Mucosa of stomach (tissue), 1 donor: ENCODE measurements around the gene TRAM2.

Source experiments
- H3K27me3 ChIP-seq: one replicate; pipeline ENCODE4 v1.7.0; 2013; ENCODE audit warnings: mild to moderate bottlenecking, low read length; ENCODE audit not compliant: control insufficient read depth, insufficient read depth
- H3K36me3 ChIP-seq: one replicate; pipeline ENCODE4 v1.7.0; 2013; ENCODE audit warnings: low read length; ENCODE audit not compliant: control insufficient read depth, insufficient read depth
- H3K4me1 ChIP-seq: one replicate; pipeline ENCODE4 v1.7.0; 2013; ENCODE audit warnings: mild to moderate bottlenecking, low read length; ENCODE audit not compliant: control insufficient read depth, insufficient read depth
- H3K4me3 ChIP-seq: one replicate; pipeline ENCODE4 v1.7.0; 2013; ENCODE audit warnings: low read length
- H3K9ac ChIP-seq: one replicate; pipeline ENCODE4 v1.7.0; 2013; ENCODE audit warnings: mild to moderate bottlenecking, low read length, moderate library complexity
- H3K9me3 ChIP-seq: one replicate; pipeline ENCODE4 v1.7.0; 2013; ENCODE audit warnings: mild to moderate bottlenecking, low read length, moderate library complexity; ENCODE audit not compliant: control insufficient read depth
- donor health status: Pancreatic carcinoma.

The TRAM2 gene

DNA sequence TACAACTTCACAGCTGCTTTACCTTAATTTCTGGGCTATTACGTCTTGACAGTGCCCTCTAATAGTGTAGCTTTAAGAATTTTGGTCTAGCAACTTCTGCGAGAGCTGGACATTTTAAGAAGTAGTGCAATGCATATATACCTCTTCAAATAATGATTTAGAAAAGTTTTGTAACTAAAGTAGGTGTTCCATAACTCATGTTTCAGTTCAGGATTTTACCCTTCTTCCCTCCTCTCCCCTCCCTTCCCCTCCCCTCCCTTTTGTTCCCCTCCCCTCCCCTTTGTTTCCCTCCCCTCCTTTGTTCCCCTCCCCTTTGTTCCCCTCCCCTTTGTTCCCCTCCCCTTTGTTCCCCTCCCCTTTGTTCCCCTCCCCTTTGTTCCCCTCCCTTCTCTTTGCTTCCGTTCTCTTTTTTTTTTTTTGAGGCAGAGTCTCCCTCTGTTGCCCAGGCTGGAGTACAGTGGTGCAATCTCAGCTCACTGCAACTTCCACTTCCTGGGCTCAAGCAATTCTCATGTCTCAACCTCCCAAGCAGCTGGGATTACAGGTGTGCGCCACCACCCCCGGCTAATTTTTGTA is 28.8 kb upstream of the TRAM2 start:
- Histone ChIP-seq H3K27me3 (no peaks in the 10 kb centered on the region), H3K9ac (no peak overlapping the region), H3K4me1 (peaks cover 5% of the 10 kb centered on the region), H3K36me3 (no peaks in the 10 kb centered on the region), H3K9me3 (no peaks in the 10 kb centered on the region), H3K4me3 (no peak overlapping the region)

- Histone ChIP-seq H3K9me3 (no peaks in the 10 kb centered on the region), H3K9ac (no peak overlapping the region), H3K4me1 (no peaks in the 10 kb centered on the region), H3K4me3 (no peak overlapping the region), H3K27me3 (no peaks in the 10 kb centered on the region), H3K36me3 (no peaks in the 10 kb centered on the region)
These were observed 26.3 kb upstream of the TRAM2 start for GRCh38 chr6:52603000-52603795.

GRCh38 chr6:52598824-52599190 is 21.9 kb upstream of the TRAM2 start:
- Histone ChIP-seq H3K27me3 (no peaks in the 10 kb centered on the region), H3K9me3 (no peaks in the 10 kb centered on the region), H3K9ac (no peak overlapping the region)

DNA sequence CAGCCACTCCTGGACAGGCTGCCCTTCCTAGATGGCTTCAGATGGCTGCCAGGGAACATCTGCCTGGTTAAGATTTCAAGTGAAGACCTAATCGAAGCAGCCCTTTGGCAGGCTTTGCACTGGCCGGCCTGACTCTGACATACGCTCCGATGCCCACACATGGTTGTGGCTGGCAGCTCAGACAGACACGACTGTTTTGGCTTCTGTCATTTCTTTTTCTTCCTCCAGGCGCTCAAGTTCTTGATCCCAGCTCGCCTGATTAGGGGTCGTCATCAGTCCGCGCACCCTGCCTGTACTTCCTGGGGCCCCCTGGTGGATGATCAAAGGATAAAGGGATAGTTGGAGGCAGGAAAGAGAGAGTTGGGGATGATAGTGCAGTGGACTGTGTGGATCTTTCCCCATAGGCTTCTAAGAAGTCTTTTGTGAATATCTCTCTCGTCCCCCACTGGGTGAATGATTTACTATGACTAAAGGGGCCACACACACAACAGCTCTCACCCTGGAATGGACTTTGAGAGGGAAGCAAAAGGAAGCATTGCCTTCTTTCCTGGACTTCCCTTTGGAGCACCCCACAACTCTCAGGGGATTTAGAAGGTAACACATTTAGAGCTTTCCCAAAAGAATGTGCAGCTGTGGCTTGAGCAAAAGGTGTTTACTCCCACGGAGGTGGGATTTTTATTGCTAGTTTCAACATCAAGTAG is 21.4 kb upstream of the TRAM2 start:
- Histone ChIP-seq H3K4me3 (no peak overlapping the region), H3K27me3 (no peaks in the 10 kb centered on the region), H3K36me3 (no peaks in the 10 kb centered on the region), H3K4me1 (no peaks in the 10 kb centered on the region), H3K9me3 (no peaks in the 10 kb centered on the region), H3K9ac (no peak overlapping the region)

More at GRCh38 chr6:52598824-52599190, 21.9 kb upstream of the TRAM2 start:
- Histone ChIP-seq H3K36me3 (no peaks in the 10 kb centered on the region), H3K4me1 (no peaks in the 10 kb centered on the region), H3K4me3 (no peak overlapping the region)

DNA sequence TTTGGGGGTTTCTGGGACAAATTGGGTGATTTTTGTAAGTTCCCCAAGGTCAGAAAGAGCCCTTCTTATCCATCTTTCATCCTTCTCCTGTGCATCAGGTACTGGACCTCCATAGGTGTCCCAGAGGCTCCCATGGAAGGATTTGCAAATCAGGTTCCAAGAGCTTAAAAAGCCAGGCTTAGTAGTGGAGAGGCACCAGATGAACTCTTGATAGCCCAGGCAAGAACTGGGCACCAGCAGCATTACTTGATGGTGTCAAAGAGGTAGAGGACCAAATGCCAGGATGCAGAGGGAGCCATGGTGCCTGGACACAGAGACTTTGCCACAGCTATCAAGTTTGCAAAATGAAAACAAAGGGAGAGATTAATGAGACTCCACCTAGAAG is 20.9 kb upstream of the TRAM2 start:
- no peaks in the 10 kb centered on the region for H3K4me1 ChIP-seq
- H3K4me3 ChIP-seq = no peak overlapping the region
- no peaks in the 10 kb centered on the region for H3K36me3 ChIP-seq
- no peaks in the 10 kb centered on the region for H3K9me3 ChIP-seq
- no peak overlapping the region for H3K9ac ChIP-seq
- no peaks in the 10 kb centered on the region for H3K27me3 ChIP-seq

- H3K27me3 ChIP-seq = no peaks in the 10 kb centered on the region
- H3K9me3 ChIP-seq = no peaks in the 10 kb centered on the region
- H3K36me3 ChIP-seq = no peaks in the 10 kb centered on the region
- H3K9ac ChIP-seq = no peak overlapping the region
- no peaks in the 10 kb centered on the region for H3K4me1 ChIP-seq
- no peak overlapping the region for H3K4me3 ChIP-seq
These were observed 19.6 kb upstream of the TRAM2 start for GRCh38 chr6:52596371-52597028.

DNA sequence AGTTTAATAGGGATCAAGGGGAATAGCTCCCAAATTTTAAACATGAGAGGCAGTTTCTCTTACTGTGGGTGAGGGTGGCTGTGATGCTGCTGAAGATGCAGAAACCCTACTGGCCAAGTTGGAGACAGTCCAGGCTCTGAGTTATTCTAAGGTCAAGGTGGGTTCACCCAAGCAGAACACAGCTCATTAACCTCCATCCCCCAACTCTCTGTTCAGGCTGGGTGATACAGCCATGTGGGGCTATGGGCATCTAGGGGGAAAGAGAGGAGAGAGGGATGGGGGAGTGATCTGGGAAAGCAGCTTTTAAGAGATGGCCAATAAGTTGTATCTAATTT is 18.9 kb upstream of the TRAM2 start:
- H3K9ac ChIP-seq = no peak overlapping the region
- no peaks in the 10 kb centered on the region for H3K4me1 ChIP-seq
- no peaks in the 10 kb centered on the region for H3K9me3 ChIP-seq
- no peaks in the 10 kb centered on the region for H3K27me3 ChIP-seq
- H3K4me3 ChIP-seq = no peak overlapping the region
- no peaks in the 10 kb centered on the region for H3K36me3 ChIP-seq

DNA sequence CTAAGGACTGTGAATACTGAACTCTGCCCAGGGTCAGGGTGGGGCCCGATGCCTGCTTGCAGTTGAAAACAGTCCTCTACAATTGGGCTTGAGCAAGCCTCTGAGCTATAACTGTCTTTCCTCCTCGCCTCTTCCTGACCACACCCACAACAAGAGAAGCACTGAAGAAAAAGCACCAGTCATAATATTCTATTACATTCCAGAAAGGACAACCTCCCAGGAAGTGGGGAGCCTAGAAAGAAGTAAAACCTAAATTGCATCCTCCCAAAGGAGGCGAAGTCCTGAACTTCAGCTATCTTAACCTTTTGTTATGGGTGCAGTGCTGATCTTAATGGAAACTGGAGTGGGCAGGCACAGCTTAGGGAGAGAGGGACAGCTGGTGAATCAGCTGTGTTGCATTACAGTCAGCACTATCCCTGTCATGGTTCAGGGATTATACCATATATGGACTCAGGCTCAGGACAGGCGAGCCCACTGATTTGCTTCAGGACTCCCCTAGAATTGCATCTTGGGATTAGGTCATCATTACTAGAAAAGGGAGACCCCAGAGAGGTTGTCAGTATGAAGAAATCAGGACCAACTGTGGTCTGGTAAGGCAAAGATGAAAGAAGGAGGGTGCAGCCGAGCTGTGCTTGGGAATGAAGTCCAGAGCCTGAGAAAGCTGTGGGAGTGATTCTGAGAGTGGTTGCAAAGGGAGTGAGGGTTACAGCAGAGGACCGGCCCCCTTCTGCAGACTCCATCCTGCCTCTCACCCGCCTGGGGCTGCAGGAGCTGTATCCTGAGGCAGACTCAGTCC is 18.3 kb upstream of the TRAM2 start:
- H3K27me3 ChIP-seq = no peaks in the 10 kb centered on the region
- no peaks in the 10 kb centered on the region for H3K4me1 ChIP-seq
- no peaks in the 10 kb centered on the region for H3K9me3 ChIP-seq
- no peaks in the 10 kb centered on the region for H3K36me3 ChIP-seq
- H3K9ac ChIP-seq = no peak overlapping the region
- no peak overlapping the region for H3K4me3 ChIP-seq

- no peaks in the 10 kb centered on the region for H3K4me1 ChIP-seq
- H3K9me3 ChIP-seq = no peaks in the 10 kb centered on the region
- no peak overlapping the region for H3K9ac ChIP-seq
- H3K27me3 ChIP-seq = no peaks in the 10 kb centered on the region
- no peak overlapping the region for H3K4me3 ChIP-seq
- H3K36me3 ChIP-seq = no peaks in the 10 kb centered on the region
These were observed 17.4 kb upstream of the TRAM2 start for GRCh38 chr6:52594221-52594620.

- H3K36me3 ChIP-seq = no peaks in the 10 kb centered on the region
- no peaks in the 10 kb centered on the region for H3K4me1 ChIP-seq
- H3K4me3 ChIP-seq = no peak overlapping the region
- no peaks in the 10 kb centered on the region for H3K9me3 ChIP-seq
- H3K9ac ChIP-seq = no peak overlapping the region
- no peaks in the 10 kb centered on the region for H3K27me3 ChIP-seq
These were observed 15.0 kb upstream of the TRAM2 start for GRCh38 chr6:52591832-52592231.

GRCh38 chr6:52590152-52590891 is 13.5 kb upstream of the TRAM2 start:
- H3K36me3 ChIP-seq = no peaks in the 10 kb centered on the region
- no peaks in the 10 kb centered on the region for H3K9me3 ChIP-seq
- H3K27me3 ChIP-seq = no peaks in the 10 kb centered on the region
- no peak overlapping the region for H3K4me3 ChIP-seq
- no peak overlapping the region for H3K9ac ChIP-seq
- H3K4me1 ChIP-seq = no peaks in the 10 kb centered on the region
